ENCODE data around the gene IQCE. TPM values are rescaled to one million over a fixed set of nuclear protein-coding genes. Genes with fewer than 3 reads are reported as not detected.

IQCE gene
- total RNA-seq, 3 donors from 2014 or later (not counting 1 experiment from before 2014, with no cell fraction given), result 9.6 to 13.5 (median 11.3) TPM

DNA sequence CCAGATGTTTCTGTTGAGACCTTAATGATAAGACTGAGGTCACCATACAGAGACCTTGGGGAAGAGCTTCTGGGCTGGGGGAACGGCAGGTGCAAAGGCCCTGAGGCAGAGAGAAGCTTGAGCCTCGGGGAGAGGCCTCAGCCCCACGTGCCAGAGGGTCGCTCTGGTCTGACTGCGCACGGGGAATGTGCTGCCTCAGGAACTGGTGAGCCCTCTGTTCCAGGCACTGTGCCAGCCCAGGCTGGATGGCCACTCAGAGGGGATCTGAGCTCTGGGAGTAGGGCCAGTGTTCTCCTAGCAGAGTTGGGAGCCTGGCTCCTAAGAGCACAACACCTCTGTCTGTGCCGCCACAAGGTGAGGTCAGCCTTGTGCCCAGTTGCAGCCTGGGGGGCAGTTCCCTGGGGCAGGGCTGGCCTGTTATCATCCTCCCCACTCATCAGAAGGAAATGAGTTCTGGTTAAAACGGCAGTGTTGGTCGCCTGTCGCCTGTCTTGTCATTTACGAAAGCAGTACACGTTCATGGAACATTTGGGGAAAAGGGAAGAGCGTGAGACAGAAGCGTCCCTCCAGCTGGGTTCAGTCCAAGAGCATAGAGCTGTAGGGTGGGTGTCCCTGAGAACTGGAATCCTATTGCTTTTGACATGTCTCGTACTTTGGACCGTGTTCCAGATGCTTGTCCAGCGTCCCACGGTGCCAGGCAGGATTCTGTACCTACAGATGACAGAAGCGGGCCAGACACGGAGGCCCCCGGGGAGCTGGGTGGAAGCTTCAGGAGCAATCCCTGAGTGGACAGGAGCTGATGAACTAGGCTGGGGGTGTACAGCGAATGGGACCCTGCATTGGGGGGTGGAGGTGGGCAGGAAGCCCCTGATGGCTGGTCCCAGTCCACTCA is 77.3 kb downstream of the IQCE start:
- Histone ChIP-seq H3K36me3 (ENCODE audit: control insufficient read depth, insufficient read depth, low read length) (no peaks in the 10 kb centered on the region), H3K4me1 (ENCODE audit: control insufficient read depth, insufficient read depth, low read length) (peaks cover 59% of the 10 kb centered on the region), H3K9me3 (ENCODE audit: control insufficient read depth, insufficient read depth, low read length) (no peaks in the 10 kb centered on the region), H3K27me3 (ENCODE audit: control insufficient read depth, insufficient read depth, low read length) (no peaks in the 10 kb centered on the region), H3K4me3 (ENCODE audit: low read length) (no peak overlapping the region), H3K27ac (ENCODE audit: low read length) (no peak overlapping the region)
- Mint-ChIP-seq H3K4me1 (peaks cover 9 to 33% of the 10 kb centered on the region in 2 donors), H3K36me3 (no peaks in the 10 kb centered on the region), H3K9me3 (no peaks in the 10 kb centered on the region), H3K4me3 (no peak overlapping the region), H3K27ac (no peak overlapping the region), H3K27me3 (ENCODE audit: low read depth in 2 of 2) (no peaks in the 10 kb centered on the region)
- WGBS (ENCODE audit: insufficient coverage), result 93% methylated on average over 22 of the region's 22 CpGs
- DNase-seq, result no peak
- TF ChIP-seq, protein P1, sequence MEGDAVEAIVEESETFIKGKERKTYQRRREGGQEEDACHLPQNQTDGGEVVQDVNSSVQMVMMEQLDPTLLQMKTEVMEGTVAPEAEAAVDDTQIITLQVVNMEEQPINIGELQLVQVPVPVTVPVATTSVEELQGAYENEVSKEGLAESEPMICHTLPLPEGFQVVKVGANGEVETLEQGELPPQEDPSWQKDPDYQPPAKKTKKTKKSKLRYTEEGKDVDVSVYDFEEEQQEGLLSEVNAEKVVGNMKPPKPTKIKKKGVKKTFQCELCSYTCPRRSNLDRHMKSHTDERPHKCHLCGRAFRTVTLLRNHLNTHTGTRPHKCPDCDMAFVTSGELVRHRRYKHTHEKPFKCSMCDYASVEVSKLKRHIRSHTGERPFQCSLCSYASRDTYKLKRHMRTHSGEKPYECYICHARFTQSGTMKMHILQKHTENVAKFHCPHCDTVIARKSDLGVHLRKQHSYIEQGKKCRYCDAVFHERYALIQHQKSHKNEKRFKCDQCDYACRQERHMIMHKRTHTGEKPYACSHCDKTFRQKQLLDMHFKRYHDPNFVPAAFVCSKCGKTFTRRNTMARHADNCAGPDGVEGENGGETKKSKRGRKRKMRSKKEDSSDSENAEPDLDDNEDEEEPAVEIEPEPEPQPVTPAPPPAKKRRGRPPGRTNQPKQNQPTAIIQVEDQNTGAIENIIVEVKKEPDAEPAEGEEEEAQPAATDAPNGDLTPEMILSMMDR (IDR thresholded peaks at IDR 0.05), result no peak
- ATAC-seq, result no peak
- intact Hi-C loops (cut with micrococcal nuclease), result no loop called here

DNA sequence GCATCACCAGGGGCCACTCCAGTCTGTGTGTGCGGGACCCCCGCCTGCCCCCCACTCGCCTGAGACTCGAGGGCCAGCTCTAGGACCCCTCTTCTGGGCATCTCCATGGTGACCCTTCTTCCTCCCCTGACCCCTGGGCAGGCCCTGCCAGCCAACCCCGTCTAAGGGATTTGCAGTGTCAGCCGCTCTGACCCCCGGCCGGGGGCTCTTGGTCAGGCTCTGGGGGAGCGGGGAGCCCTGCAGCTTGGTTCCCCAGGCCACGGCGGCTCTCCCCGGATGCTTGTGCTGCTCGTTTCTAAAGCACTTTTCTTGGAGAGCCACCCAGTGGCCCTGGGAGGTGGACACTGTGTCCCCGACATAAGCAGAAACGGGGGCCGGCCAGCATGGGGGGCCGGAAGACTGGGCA is 78.3 kb downstream of the IQCE start:
- Mint-ChIP-seq H3K27ac (peak overlapping the region in 1 of 2 donors; percentile 45), H3K4me3 (no peak overlapping the region), H3K27me3 (ENCODE audit: low read depth in 2 of 2) (no peaks in the 10 kb centered on the region), H3K36me3 (no peaks in the 10 kb centered on the region), H3K4me1 (peaks cover 5 to 29% of the 10 kb centered on the region in 2 donors), H3K9me3 (no peaks in the 10 kb centered on the region)
- no peak overlapping the region for H3K27ac ChIP-seq (ENCODE audit: low read length)
- H3K9me3 ChIP-seq (ENCODE audit: control insufficient read depth, insufficient read depth, low read length), result no peaks in the 10 kb centered on the region
- ATAC-seq, result no peak
- no peak for DNase-seq
- no peaks in the 10 kb centered on the region for H3K27me3 ChIP-seq (ENCODE audit: control insufficient read depth, insufficient read depth, low read length)
- WGBS (ENCODE audit: insufficient coverage), result 91% methylated on average over 17 of the region's 17 CpGs
- no peaks in the 10 kb centered on the region for H3K36me3 ChIP-seq (ENCODE audit: control insufficient read depth, insufficient read depth, low read length)
- no peak overlapping the region for H3K4me3 ChIP-seq (ENCODE audit: low read length)
- H3K4me1 ChIP-seq (ENCODE audit: control insufficient read depth, insufficient read depth, low read length), result peaks cover 64% of the 10 kb centered on the region
- intact Hi-C loops (cut with micrococcal nuclease), result no loop called here
- TF ChIP-seq, protein P1 (IDR thresholded peaks at IDR 0.05), result no peak

DNA sequence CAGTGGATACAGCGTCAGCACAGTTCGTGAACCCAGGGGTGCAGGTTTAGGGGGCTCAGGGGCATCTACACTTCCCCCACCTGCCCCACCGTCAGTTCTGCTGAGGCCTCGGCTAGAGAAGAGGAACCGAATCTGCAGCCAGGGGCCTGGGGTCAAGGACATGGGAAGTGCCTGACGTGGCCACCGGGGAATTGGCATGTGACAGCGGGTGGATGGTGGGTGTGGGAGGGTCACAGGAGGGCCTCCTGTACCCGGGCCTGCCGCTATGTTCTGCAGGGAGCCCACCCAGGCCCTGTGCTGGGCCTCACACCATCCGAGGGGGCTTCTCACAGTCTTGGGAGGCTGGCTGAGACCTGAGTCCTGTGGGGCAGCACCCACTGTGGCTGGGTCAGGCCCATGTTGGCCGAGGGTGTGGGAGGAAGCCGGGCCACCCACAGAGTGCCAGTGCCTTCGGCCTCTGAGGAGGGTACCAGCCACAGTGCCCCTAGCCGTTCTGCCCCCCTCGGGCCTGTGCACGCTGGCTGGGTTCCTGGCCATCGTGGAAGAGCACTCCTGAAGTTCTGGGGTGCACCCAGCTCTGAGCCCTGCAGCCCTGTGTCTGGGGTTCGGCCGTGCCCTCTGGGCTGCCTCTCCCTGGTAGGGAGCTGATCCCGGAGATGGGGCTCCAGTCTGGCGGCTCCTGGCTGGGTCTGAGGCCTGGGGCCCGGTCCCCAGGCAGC is 78.9 kb downstream of the IQCE start:
- intact Hi-C loops (cut with micrococcal nuclease), result no loop called here
- Histone ChIP-seq H3K27ac (ENCODE audit: low read length) (peak overlapping the region; percentile 49), H3K36me3 (ENCODE audit: control insufficient read depth, insufficient read depth, low read length) (no peaks in the 10 kb centered on the region), H3K4me3 (ENCODE audit: low read length) (no peak overlapping the region), H3K27me3 (ENCODE audit: control insufficient read depth, insufficient read depth, low read length) (no peaks in the 10 kb centered on the region), H3K9me3 (ENCODE audit: control insufficient read depth, insufficient read depth, low read length) (no peaks in the 10 kb centered on the region), H3K4me1 (ENCODE audit: control insufficient read depth, insufficient read depth, low read length) (peaks cover 59% of the 10 kb centered on the region)
- TF ChIP-seq, protein P1 (IDR thresholded peaks at IDR 0.05), result no peak
- 71% methylated on average over 22 of the region's 23 CpGs for WGBS (ENCODE audit: insufficient coverage)
- H3K27me3 Mint-ChIP-seq (ENCODE audit: low read depth in 2 of 2), result no peaks in the 10 kb centered on the region
- H3K36me3 Mint-ChIP-seq, result no peaks in the 10 kb centered on the region
- H3K4me1 Mint-ChIP-seq, result peaks cover 5 to 23% of the 10 kb centered on the region in 2 donors
- no peak for DNase-seq
- ATAC-seq, result no peak
- H3K9me3 Mint-ChIP-seq, result no peaks in the 10 kb centered on the region
- peak overlapping the region in 1 of 2 donors; percentile 45 for H3K27ac Mint-ChIP-seq
- no peak overlapping the region for H3K4me3 Mint-ChIP-seq

All from natural killer cell (primary cell).